ENCODE measurements around the gene MED26. TPM values are rescaled to one million over a fixed set of nuclear protein-coding genes. Genes with fewer than 3 reads are reported as not detected.

Gene MED26
- total and polyA plus RNA-seq, 2 of the 13 experiments (the other 11 are each of a cell fraction or from before 2014, with no cell fraction given): 3.5 to 3.8 TPM

- no peak; the same call in 1 of the 2 replicates for TF ChIP-seq ZXDC (CRISPR knock-in tag; IDR thresholded peaks at IDR 0.05)
- TF ChIP-seq SPEN (CRISPR knock-in tag; IDR thresholded peaks at IDR 0.05; ENCODE audit: low read depth): peak; percentile 84
- no peak for TF ChIP-seq ZNF20 (CRISPR knock-in tag; IDR thresholded peaks at IDR 0.05)
- TF ChIP-seq ZNF800 (CRISPR knock-in tag; IDR thresholded peaks at IDR 0.05): no peak; the same call in 1 of the 2 replicates
- no peak for TF ChIP-seq ZSCAN12 (CRISPR knock-in tag; IDR thresholded peaks at IDR 0.05)
- TF ChIP-seq ZSCAN29 (CRISPR knock-in tag; conservative IDR thresholded peaks at IDR 0.05): no peak
- peak; percentile 56; the same call in 1 of the 2 replicates for TF ChIP-seq ZNF761 (CRISPR knock-in tag; conservative IDR thresholded peaks at IDR 0.05)
- TF ChIP-seq ZBTB2 (CRISPR knock-in tag; IDR thresholded peaks at IDR 0.05; ENCODE audit: low read depth): no peak; the same call in 1 of the 2 replicates
- TF ChIP-seq ZNF720 (CRISPR knock-in tag; IDR thresholded peaks at IDR 0.05): no peak
- TF ChIP-seq MTF2 (CRISPR knock-in tag; IDR thresholded peaks at IDR 0.05; ENCODE audit: borderline replicate concordance): no peak
- TF ChIP-seq ZNF691 (CRISPR knock-in tag; IDR thresholded peaks at IDR 0.05; ENCODE audit: borderline replicate concordance, low read depth): no peak
- peak; percentile 90 for TF ChIP-seq MAX (IDR thresholded peaks at IDR 0.05)
- TF ChIP-seq CSRNP1 (CRISPR knock-in tag; IDR thresholded peaks at IDR 0.05): no peak; the same call in 1 of the 2 replicates
- TF ChIP-seq DPF2 (CRISPR knock-in tag; IDR thresholded peaks at IDR 0.05; ENCODE audit: borderline replicate concordance, low read depth): no peak
- no peak for TF ChIP-seq ZNF713 (CRISPR knock-in tag; IDR thresholded peaks at IDR 0.05)
- TF ChIP-seq SOX6 (IDR thresholded peaks at IDR 0.05): no peak
- peak; percentile 40; the same call in 1 of the 2 replicates for TF ChIP-seq SOX6 (CRISPR knock-in tag; IDR thresholded peaks at IDR 0.05)
Measured at GRCh38 chr19:16659832-16660708, 32.1 kb upstream of the MED26 start, which contains the start of gene SMIM7 (continued).
